Right ventricle myocardium inferior (tissue), 1 donor: ENCODE data around the gene ARL6IP6. TPM values are rescaled to one million over a fixed set of nuclear protein-coding genes. Genes with fewer than 3 reads are reported as not detected.

Experiments
- ATAC-seq: fragments of 200-7000 bp; cut with Tn5 transposase; one replicate; pipeline ENCODE4 v1.9.1; 2020; ENCODE audit warnings: mild to moderate bottlenecking, moderate library complexity
- DNase-seq: peaks from one replicate; pipeline ENCODE4 v3.0.0; 2021; ENCODE audit errors: missing footprints
- intact Hi-C: fragments of 100-400 bp; cut with DNase I; formaldehyde crosslinking; loops from one replicate; pipeline ENCODE4 v1.11.0; 2022
- long read RNA-seq: library from polyadenylated mRNA; unstranded; transcript quantifications from one replicate; pipeline ENCODE4 v2.0.0, GENCODE V29; 2021
- total RNA-seq: library from RNA; stranded (reverse); fragmentation: NEBNext Ultra II Directional; extraction: Animal tissue kit (Norgen Biotek cat#: 25700); gene quantifications from one replicate; pipeline ENCODE4 v1.2.1, GENCODE V29; 2021
- donor health status: DM: no; HTN: yes; CAD: no; lungs with severe emphysema.

ARL6IP6 gene
- 5.7 TPM for total RNA-seq
- long read RNA-seq, partial matches to known transcripts, result 0 of 1 reads
- long read RNA-seq, other reads (novel, unspliced or antisense), result 0 of 1 reads

DNA sequence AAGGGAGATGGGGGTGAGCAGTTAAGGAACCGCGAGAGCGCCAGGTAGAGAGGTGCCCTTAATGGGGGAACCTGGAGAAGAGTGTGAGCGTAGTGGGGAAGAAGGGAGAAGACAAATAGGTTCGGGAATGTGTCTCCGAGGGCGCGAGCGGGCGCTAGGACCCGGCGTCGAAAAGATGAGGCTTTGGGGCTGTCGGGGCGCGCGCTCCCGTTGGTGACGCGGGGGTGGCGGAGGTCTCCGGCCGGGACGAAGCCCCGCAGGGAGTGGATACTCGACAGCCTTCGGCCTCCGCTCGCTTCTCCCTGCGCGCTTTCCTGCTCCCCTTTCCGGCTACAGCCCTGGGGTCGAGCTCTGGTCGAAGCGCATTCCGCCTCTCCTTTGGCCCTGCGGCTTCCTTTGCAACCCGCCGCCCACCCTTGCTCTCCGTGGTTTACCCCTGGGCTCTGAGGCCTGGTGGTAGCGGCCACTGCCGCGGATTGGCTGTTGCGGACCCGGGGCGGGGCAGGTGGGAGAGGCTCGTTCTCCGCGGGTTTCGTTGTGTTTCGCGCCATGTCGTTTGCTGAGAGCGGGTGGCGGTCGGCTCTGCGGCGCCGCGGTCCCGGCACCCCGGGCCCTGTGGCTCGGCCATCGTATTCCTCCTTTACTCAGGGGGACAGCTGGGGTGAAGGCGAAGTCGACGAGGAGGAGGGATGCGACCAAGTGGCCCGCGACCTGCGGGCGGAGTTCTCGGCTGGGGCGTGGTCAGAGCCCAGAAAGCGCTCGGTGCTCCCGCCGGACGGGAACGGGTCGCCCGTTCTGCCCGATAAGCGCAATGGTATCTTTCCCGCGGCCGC, at the start of gene ARL6IP6:
Gene ARL6IP6, plus strand, starts transcription at position 545 of the 833 bp plus-strand sequence. Its CDS starts 5 bp downstream, at position 550.
- DNase-seq, result peak; percentile 98
- intact Hi-C loops, result loop anchor here (2.0 to 10.0 kb wide), 2 partner anchors 541 to 893 kb away; partner anchors contain the start of gene ARL5A
- peak; percentile 91 for ATAC-seq

- ATAC-seq (no peak), DNase-seq (no peak)
- intact Hi-C loops, result no loop called here
Measured at GRCh38 chr2:152674334-152674733, 44.1 kb upstream of the ARL6IP6 start.

DNA sequence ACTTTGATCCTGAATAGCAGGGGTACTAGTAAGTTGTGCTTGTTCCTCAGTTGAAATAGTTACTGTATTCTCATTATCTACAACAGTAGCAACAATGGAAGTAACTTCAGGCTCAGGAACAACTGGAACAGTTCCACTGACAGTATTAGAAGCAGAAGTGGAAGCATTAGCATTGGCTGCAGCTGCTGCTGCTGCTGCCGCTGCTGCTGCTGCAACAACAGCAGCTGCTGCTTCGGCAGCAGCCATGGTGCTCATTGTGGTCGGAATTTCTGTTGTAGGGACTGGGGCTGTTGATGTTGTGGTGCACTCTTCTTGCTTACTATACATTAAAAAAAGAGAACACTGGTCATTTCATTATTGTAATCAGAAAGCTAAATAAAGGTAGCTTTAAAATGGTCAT, 42.0 kb upstream of the ARL6IP6 start:
- ATAC-seq, result no peak
- no peak for DNase-seq
- intact Hi-C loops, result no loop called here

DNA sequence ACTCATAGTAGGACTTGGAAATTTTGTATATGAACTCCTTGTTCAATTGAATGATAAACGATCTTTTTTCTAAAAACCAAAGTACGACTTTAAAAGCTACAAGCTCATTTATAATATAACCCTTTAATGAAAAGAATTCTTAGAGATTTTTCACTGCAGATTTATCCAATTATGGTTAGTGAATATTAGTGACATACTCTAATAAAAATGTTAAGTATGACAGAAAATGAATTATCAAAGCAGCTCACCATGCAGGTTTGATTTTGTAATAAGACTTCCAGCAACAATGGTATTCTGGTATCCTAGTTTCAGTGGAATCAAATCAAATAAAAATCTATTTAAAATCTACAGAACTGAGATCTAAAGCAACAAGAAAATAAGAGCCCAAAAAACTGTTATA, 39.6 kb upstream of the ARL6IP6 start:
- intact Hi-C loops, result no loop called here
- no peak for ATAC-seq
- DNase-seq, result no peak

DNA sequence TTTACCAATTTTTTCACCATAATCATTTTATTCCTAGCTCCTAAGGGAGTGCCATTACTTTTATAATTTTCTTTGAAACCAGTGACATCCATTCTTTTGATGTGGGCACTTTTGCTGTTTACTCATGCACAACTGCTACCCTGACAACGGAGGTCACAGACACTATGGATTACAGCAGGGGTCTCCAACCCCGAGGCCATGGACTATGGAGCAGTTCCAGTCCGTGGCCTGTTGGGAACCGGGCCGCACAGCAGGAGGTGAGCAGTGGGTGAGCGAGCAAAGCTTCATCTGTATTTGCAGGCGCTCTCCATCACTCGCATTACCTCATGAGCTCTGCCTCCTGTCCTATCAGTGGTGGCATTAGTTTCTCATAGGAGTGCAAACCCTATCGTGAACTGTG, 35.8 kb upstream of the ARL6IP6 start:
- ATAC-seq (no peak), DNase-seq (no peak)
- intact Hi-C loops, result no loop called here

GRCh38 chr2:152683400-152683799, 35.0 kb upstream of the ARL6IP6 start:
- DNase-seq, result no peak
- ATAC-seq, result no peak
- intact Hi-C loops, result no loop called here

- no peak for ATAC-seq
- no peak for DNase-seq
- intact Hi-C loops, result no loop called here
Measured at GRCh38 chr2:152686321-152686720, 32.1 kb upstream of the ARL6IP6 start.

DNA sequence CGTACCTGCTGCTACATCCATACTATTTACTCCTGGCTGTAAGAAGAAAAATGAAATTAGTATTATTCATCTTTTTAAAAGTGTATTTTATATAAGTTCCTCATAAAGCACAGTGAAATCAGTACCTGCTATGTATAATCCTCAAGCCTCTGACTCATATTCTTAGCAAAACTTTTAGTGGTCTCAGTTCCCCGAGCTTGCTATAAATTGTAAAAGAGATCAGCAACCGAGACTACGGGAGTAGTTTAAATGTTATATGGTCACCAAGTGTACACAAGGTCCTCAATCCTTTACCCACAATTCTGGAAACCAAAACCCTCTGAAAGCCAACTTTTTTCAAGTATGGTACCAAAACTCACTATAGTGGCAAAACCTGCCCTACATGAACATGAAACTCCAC, 25.4 kb upstream of the ARL6IP6 start:
- ATAC-seq, result no peak
- DNase-seq, result no peak
- intact Hi-C loops, result no loop called here

GRCh38 chr2:152694161-152694661, 24.2 kb upstream of the ARL6IP6 start:
- DNase-seq (no peak), ATAC-seq (no peak)
- intact Hi-C loops, result no loop called here

GRCh38 chr2:152695763-152696162, 22.7 kb upstream of the ARL6IP6 start:
- ATAC-seq (no peak), DNase-seq (no peak)
- intact Hi-C loops, result no loop called here

GRCh38 chr2:152696476-152696875, 21.9 kb upstream of the ARL6IP6 start:
- no peak for ATAC-seq
- intact Hi-C loops, result no loop called here
- DNase-seq, result no peak

- ATAC-seq (no peak), DNase-seq (no peak)
- intact Hi-C loops, result no loop called here
Measured at GRCh38 chr2:152701198-152701597, 17.2 kb upstream of the ARL6IP6 start.

GRCh38 chr2:152706477-152707021, 11.9 kb upstream of the ARL6IP6 start:
- ATAC-seq (no peak), DNase-seq (no peak)
- intact Hi-C loops, result no loop called here

DNA sequence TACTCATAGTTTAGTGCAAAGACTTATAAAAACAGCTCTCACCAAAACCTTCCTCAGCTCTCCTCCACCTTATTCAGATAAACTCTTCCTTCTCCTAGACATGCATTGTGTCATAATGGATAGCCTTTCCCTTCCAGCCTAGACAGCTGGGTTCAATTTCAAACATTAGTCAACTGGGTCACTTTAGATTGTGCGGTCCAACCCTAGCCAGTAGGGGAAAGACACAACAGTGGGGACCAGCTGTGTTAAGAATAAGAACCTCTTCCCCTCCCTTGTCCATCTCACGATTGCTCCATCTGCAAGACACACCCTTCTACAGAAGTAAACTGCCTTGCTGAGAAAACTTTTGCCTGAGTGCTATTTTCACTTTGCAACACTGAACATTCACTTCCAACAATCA, 9.7 kb upstream of the ARL6IP6 start:
- ATAC-seq, result no peak
- DNase-seq, result no peak
- intact Hi-C loops, result no loop called here

- intact Hi-C loops, result loop anchor here (10.0 kb wide), 1 partner anchor 886 kb away; the partner anchor contains the start of gene ARL5A
- ATAC-seq (no peak), DNase-seq (no peak)
Measured at GRCh38 chr2:152710713-152711112, 7.7 kb upstream of the ARL6IP6 start.

GRCh38 chr2:152715112-152715511, 3.3 kb upstream of the ARL6IP6 start:
- intact Hi-C loops, result loop anchor here (10.0 kb wide), 1 partner anchor 890 kb away; the partner anchor contains the start of gene ARL5A
- DNase-seq (no peak), ATAC-seq (no peak)

GRCh38 chr2:152715854-152716428, 2.5 kb upstream of the ARL6IP6 start:
- no peak for ATAC-seq
- intact Hi-C loops, result loop anchor here (10.0 kb wide), 1 partner anchor 891 kb away; the partner anchor contains the start of gene ARL5A
- no peak for DNase-seq

- DNase-seq (no peak), ATAC-seq (no peak)
- intact Hi-C loops, result loop anchor here (10.0 kb wide), 1 partner anchor 892 kb away; the partner anchor contains the start of gene ARL5A
Measured at GRCh38 chr2:152716805-152717227, 1.6 kb upstream of the ARL6IP6 start.
